GM21786 (cell line): ENCODE measurements around the gene ITPRIPL1.
A peak's percentile ranks its signal among the peaks of the same experiment; 100 is the strongest.

Experiments
- ATAC-seq: cut with Tn5 transposase; IDR thresholded peaks from one replicate; pipeline ENCODE4 v1.9.1; 2021; ENCODE audit not compliant: unreplicated experiment

ITPRIPL1 gene

GRCh38 chr2:96320728-96321622, 4.1 kb upstream of the ITPRIPL1 start:
- peak; percentile 14 for ATAC-seq

- no peak for ATAC-seq
Observed at GRCh38 chr2:96323849-96324248, 1.3 kb upstream of the ITPRIPL1 start.

- ATAC-seq: no peak
Observed at GRCh38 chr2:96324721-96325040, 436 bp upstream of the ITPRIPL1 start.

DNA sequence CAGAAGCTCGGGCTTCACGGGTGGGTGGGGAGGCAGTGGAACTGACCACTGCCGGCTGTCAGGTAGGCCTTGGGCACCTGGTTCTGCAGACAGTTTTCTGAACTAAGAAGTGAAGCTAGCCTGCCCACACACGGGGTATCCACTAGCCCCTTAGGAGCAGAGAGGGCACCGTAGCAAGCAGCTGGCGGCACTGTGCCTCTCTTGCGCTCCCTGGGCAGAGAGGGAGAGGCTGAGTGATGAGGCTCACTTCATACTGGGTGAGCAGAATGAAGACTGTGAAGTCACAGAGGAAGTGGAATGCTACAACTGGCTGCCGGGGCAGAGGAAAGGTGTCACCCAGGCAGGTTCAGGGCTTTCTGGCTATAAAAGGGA, 753 bp downstream of the ITPRIPL1 start:
- ATAC-seq: no peak

- ATAC-seq: no peak
Observed at GRCh38 chr2:96326564-96326963, 1.4 kb downstream of the ITPRIPL1 start.

GRCh38 chr2:96326990-96327820, 2.1 kb downstream of the ITPRIPL1 start:
- no peak for ATAC-seq

DNA sequence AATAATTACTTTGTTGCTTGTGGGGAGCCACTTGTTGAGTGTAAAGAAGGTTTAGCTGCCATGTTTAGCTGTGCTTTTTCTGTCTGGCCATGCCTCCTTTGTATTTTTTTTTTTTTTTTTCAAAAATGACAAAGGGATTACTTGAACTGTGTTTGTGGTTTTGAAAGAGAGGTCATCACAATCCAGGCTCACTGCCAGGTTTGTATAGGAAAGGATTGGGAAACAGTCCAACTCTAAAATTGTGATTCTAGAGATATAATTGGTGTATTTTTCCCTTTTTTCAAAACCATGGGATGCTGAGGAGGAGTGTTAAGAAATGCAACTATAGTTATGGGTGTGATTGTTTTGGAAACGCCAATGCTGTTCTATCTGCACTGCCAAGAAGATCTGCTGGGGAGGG, 4.3 kb downstream of the ITPRIPL1 start:
- no peak for ATAC-seq

- ATAC-seq: no peak
Observed at GRCh38 chr2:96329874-96330273, 4.8 kb downstream of the ITPRIPL1 start.

DNA sequence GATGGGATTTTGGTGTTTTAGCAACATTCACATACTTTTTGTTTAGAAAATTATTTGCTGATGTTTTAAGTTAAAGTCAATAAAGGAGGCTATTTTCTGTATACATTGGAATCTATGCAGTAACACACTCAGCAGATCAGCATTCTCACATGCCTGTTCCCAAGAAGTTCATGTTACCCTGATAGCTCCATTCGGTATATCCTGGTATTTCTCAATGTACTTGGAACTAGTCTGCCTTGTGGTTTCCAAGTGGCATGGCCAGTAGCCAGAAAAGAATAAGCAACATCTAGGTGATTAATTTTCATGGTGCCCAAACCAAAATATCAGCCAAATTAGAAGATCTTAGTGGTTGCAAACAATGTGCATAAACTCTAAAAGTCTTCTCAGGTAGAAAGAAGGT, 5.3 kb downstream of the ITPRIPL1 start:
- ATAC-seq: no peak

- ATAC-seq: no peak
Observed at GRCh38 chr2:96333708-96334107, 8.6 kb downstream of the ITPRIPL1 start.

- no peak for ATAC-seq
Observed at GRCh38 chr2:96336104-96336775, 11.1 kb downstream of the ITPRIPL1 start.

- ATAC-seq: no peak
Observed at GRCh38 chr2:96336873-96337272, 11.8 kb downstream of the ITPRIPL1 start.

DNA sequence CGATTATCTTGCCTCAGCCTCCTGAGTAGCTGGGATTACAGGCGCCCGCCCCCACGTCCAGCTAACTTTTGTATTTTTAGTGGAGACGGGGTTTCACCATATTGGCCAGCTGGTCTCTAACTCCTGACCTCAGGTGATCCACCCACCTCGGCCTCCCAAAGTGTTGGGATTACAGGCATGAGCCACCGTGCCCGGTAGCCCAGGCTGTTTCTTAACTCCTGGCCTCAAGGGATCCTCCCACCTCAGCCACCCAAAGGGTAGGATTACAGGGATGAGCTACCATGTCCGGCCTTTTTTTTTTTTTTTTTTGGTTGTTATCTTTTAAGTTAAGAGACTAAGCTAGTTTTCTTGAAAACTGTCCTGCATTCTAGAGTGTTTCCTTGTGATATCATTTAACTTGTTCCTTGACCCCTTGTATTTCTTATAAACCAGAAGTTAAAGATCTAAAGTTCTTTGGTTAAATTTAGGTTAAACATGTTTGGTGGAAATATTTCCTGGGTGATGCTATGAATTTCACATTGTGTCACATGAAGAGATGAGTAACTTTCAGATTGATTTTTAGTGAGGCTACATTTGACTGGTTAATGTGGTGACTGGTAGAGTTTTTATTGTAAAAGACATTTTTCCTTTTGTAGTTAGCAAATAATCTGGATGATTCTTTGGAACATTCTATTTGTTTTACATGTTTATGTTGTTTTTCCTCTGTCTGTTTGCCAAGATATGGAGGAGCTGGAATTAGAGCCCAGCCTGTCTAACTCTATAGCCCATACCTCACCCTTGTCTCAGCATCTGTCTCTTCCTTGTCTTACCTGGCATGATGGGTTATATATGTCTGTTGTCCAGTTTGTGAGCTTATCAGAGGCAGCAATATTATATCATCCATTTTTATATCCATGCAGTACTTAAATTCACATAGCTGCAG, 15.6 kb downstream of the ITPRIPL1 start:
- ATAC-seq: no peak

DNA sequence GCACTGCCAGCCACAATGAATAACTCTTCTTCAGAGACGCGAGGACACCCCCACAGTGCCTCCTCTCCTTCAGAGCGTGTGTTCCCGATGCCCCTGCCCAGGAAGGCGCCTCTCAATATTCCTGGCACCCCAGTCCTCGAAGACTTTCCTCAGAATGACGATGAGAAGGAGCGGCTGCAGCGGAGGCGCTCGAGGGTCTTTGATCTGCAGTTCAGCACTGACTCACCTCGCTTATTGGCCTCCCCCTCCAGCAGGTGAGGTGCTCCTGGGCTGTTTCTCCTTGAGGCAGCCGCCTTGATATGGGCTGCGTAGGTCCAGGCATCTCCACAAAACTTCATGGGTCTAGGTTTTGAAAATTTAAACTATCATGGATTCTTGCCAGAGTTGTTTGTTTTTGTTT, 16.5 kb downstream of the ITPRIPL1 start:
- no peak for ATAC-seq

GRCh38 chr2:96342085-96342484, 17.0 kb downstream of the ITPRIPL1 start:
- peak; percentile 34 for ATAC-seq

- peak; percentile 92 for ATAC-seq
Observed at GRCh38 chr2:96344011-96344410, 18.9 kb downstream of the ITPRIPL1 start.

DNA sequence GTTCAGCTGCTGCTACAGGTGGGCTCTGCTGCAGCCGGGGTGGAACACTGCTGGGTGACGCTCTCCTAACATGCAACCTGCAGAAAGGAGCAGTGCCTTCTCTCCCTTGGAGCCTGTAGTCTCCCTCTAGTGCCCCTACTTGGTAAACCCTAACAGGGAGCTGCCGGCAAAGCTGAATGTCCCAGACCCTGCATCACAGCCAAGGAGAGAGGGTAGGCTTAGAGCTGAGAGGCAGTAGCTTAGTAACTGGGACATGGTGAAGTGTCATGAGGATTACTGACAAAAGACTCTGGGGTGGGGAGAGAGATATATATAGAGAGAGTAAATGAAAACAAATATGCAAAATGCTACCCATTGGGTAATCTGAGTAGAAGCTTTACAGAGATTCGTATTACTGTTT, 20.3 kb downstream of the ITPRIPL1 start:
- no peak for ATAC-seq

- no peak for ATAC-seq
Observed at GRCh38 chr2:96345868-96346462, 20.8 kb downstream of the ITPRIPL1 start.

DNA sequence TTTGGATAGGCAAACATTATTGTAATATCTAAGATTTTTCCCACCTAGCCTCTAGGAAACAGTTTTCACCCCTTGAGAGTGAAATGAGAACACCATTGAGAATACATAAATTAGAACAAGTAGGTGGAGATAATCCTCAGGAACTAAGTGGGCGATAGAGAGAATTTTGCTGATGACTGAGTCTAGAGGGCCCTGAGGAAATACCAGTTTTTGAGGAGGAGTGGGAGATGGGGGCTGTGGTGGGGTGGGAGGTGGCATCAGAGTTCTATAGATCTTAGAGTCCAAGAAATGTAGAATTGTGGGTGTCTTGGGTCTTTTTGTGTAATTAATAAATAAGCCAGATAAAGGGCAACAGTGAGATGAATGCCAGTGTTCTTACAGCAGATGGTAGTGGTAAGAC, 22.3 kb downstream of the ITPRIPL1 start:
- no peak for ATAC-seq

DNA sequence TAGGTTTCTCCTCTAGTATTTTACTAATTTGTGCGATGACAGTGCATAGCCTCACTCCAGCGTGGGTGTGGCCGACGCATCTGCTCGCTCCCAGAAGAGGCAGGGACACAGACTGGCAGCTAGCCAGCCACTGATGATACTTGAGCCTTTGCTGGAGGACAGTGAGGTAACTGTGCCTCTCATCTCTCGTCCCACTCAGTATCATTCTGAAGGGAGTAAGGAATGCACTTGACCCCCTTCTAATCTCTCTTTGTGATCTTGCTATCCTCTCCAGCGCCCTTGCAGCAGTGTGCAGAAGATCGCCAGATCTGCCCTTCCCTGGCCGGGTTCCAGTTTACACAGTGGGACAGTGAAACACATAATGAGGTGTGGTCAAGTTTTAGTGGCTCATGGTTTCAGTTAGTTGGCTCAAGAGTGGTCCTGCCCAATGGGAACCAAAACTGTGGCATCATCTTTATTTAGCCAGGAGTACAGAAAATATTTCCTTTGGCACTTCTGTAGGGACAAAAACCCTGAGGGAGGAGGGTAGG, 28.0 kb downstream of the ITPRIPL1 start:
- no peak for ATAC-seq
